GM19043 (cell line): ENCODE results near the gene GPER1.

Experiments
- ATAC-seq: cut with Tn5 transposase; IDR thresholded peaks from one replicate; pipeline ENCODE4 v1.9.1; 2021; ENCODE audit warnings: low read depth; ENCODE audit not compliant: unreplicated experiment

GPER1 gene

GRCh38 chr7:1086588-1087464 lies 1.1 kb upstream of the GPER1 start:
- peak; percentile 71 for ATAC-seq

GRCh38 chr7:1087465-1087814 lies 473 bp upstream of the GPER1 start:
- no peak for ATAC-seq

- ATAC-seq = no peak
Measured at GRCh38 chr7:1090236-1090635, 2.3 kb downstream of the GPER1 start.

GRCh38 chr7:1090686-1091643 lies 3.1 kb downstream of the GPER1 start:
- ATAC-seq = no peak

GRCh38 chr7:1091644-1092027 lies 3.7 kb downstream of the GPER1 start:
- no peak for ATAC-seq

DNA sequence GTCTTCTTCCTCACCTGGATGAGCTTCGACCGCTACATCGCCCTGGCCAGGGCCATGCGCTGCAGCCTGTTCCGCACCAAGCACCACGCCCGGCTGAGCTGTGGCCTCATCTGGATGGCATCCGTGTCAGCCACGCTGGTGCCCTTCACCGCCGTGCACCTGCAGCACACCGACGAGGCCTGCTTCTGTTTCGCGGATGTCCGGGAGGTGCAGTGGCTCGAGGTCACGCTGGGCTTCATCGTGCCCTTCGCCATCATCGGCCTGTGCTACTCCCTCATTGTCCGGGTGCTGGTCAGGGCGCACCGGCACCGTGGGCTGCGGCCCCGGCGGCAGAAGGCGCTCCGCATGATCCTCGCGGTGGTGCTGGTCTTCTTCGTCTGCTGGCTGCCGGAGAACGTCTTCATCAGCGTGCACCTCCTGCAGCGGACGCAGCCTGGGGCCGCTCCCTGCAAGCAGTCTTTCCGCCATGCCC lies 4.3 kb downstream of the GPER1 start:
- no peak for ATAC-seq

DNA sequence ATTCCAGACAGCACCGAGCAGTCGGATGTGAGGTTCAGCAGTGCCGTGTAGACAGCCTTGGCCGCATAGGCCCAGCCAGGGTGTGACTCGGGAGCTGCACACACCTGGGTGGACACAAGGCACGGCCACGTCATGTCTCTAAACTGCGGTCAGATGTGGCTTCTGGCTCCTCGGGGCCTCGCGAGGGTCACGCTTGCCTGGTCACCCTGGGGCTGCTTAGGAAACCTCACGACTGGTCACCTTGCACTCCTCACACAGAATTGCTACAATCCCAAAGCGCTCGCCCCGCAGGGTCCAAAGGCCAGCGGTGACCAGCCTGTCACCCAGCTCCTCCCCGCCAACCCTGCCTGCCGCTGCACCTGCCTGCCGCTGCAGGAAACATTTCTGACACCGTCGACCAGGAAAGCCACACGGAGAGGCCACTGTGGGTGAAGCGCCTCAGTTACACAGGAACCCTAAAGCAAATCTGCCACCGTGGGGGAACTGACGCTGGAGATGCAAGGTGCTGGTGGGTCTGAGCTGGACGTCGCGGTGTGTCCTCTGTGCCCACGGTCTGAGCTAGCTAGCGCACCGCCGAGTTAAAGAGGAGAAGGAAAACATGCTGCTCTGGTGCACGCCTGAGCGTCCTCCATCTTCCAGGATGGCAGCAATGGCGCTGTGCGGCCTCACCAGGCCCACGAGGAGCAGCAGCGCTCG lies 5.0 kb downstream of the GPER1 start:
- ATAC-seq = no peak

DNA sequence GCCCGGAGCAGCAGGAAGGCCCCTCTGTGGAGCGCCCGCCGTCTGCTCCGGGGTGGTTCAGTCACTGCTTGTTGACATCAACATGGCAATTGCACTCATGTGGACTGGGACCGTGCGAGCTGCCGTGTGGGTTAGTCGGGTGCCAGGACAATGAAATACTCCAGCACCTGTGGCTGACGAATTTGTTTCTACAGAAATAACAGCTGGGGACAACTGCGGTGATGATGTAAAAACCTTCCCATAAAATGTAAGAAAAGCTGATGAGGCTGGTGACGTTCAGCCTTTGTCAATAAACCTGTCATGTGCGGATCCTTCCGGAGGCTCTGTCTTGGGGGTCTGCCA lies 5.6 kb downstream of the GPER1 start:
- no peak for ATAC-seq

DNA sequence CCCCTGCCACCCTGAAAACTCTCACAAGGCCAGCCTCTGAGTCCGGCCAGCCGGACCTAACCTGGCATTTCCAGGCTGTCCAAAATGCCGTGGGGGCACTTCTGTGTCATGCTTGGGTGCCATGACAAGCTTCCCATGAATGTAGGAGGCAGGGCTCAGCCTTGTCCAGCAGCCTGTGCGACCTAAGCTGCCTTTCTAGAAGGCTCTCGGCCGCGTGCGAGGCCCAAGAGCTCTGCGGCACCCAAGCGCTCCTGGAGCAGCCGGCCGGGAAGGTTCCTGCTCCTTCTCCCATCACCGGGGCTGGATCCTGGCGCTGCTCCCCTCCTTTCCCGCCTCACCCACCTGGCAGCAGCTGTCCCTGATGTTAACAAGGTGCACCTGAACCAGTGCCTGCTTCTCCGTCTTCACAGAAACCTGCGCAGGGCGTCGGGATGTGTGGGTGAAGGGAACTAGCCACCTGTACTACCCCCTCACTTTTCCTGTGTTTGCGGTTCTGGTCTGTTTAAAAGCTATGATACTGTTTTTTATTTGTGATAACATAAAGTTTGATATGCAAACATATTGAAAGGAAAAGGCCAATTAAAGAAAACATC lies 6.1 kb downstream of the GPER1 start:
- no peak for ATAC-seq

GRCh38 chr7:1094870-1095269 lies 7.0 kb downstream of the GPER1 start:
- no peak for ATAC-seq

DNA sequence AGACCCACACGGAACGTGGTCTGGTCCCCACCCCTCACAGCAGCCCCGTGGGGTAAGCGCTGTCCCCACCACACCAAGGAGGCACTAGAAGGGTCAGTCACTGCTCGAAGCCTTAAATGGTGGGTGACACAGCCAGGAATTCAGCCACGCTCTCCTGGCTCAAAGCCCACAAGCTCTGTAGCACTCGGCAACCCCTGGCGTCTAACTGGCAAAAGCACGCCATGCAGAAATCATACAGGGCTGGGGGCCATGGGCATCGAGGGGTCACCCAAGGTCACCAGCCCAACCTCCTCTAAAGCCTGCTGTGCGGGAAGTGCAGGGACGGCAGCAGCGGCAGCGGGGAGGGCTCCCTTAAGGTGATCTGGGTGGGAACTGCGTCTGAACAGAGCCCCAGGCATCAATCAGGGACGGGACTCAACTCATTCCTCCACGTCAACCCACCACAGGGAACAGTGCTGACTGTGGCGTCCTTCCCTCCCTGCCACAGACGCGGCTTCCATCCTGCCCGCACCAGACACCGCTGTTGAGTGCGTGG lies 7.8 kb downstream of the GPER1 start:
- ATAC-seq = no peak

DNA sequence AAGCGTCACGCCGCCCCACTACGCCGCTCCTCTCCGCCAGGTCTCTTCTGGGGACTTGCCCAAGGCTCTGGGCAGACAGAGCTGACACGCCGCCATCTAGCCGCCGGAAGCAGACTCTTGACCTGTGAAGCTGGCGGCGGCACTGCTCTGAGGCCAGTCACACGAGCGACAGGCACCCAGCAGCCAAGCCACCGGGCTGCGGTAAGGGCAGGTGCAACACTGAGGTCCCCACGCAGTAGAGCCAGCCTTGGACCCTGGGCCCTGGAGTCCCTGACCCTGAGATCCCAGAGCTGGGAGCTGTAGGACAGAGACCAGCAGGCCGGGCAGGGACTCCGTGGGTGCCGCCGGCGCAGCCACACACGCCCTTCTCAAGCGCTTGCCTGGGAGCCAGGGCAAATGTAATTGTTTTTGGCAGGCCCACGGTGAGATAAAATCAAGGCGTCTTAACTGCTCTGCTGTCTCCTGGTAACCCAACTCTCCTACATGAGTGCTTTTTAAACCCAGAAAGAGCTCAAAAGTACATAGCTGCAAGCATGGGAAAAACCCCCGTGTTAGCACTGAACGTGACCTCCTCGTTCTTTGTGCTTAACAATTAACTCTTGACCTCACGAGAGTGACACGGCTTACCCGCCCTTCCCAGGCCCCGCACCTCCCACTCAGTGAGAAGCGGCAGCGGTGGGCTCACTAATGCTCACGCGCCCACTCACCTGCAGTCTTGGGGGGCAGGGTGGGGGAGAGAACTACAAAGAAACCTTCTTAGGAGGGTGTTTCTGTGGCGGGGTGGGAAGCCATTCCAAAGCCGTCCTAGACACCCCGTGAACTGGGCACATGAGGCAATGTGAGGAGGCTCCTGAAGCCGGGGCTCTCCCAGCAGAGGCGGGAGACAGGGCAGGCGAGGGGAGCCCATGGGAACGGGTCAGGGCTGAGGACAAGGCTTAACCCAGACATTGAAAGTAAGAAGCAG lies 8.5 kb downstream of the GPER1 start:
- ATAC-seq = no peak

DNA sequence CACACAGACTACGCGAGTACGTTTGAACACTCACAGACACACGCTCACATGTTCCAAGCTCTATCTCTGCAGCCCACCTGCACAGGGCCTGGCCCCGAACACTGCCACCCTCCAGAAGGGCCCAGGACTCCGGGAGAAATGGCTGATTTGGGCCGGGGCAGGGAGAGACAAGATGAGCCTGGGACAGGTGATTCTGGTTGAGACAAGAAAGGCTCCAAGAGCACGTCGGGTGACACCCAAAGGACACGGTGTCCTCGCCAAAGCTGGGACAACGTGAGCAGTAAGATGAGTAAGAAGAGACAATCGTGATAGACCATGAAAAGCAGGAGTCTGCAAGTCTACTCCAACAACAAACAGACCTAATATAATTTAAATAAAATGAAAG lies 9.2 kb downstream of the GPER1 start:
- no peak for ATAC-seq

GRCh38 chr7:1098243-1099153 lies 10.6 kb downstream of the GPER1 start:
- no peak for ATAC-seq

- ATAC-seq = no peak
Measured at GRCh38 chr7:1099154-1099542, 11.2 kb downstream of the GPER1 start.

- no peak for ATAC-seq
Measured at GRCh38 chr7:1099637-1100036, 11.7 kb downstream of the GPER1 start.

DNA sequence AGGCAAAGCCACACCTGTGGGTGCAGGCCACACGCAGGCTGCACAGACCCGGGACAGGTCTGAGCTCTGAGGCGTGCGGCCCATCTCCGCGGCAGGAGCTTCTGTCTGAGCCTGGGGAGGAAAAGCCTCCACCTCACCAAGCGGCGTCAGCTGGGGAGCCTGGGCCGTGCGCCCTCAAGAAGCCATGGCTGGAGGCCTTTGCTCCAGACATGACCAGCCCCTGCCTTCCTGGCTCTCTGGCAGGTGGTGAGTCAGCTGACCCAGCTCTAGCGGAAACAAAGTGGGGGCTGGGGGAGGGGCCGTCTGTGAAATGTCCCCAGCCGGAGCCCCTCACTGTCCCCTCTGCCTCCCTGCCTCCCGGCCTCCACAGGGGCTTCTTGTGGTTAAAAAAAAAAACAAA lies 12.5 kb downstream of the GPER1 start:
- no peak for ATAC-seq

GRCh38 chr7:1100834-1101562 lies 13.1 kb downstream of the GPER1 start:
- ATAC-seq = no peak
